ENCODE measurements around the gene SLC5A6.
"Not testable (repeated sequence)": the region's sequence is repeated elsewhere in the genome, so short reads cannot be mapped to it uniquely, and the experiment has no call there.

Gene SLC5A6

GRCh38 chr2:27204566-27204965 is 7.5 kb downstream of the SLC5A6 start:
- no peak for DNase-seq (ENCODE audit: low read depth)

GRCh38 chr2:27203741-27204140 is 8.3 kb downstream of the SLC5A6 start:
- DNase-seq (ENCODE audit: low read depth), result no peak

GRCh38 chr2:27202854-27203253 is 9.2 kb downstream of the SLC5A6 start:
- DNase-seq (ENCODE audit: low read depth), result no peak

- no peak for DNase-seq (ENCODE audit: low read depth)
Observed at GRCh38 chr2:27201675-27202074, 10.4 kb downstream of the SLC5A6 start.

- no peak for DNase-seq (ENCODE audit: low read depth)
Observed at GRCh38 chr2:27199241-27199640, 12.8 kb downstream of the SLC5A6 start.

- no peak for DNase-seq (ENCODE audit: low read depth)
Observed at GRCh38 chr2:27198627-27199026, 13.4 kb downstream of the SLC5A6 start.

GRCh38 chr2:27198068-27198467 is 14.0 kb downstream of the SLC5A6 start:
- DNase-seq (ENCODE audit: low read depth), result not testable (repeated sequence)

- not testable (repeated sequence) for DNase-seq (ENCODE audit: low read depth)
Observed at GRCh38 chr2:27195799-27196198, 16.3 kb downstream of the SLC5A6 start.

- no peak for DNase-seq (ENCODE audit: low read depth)
Observed at GRCh38 chr2:27194538-27195354, 17.3 kb downstream of the SLC5A6 start.

- no peak for DNase-seq (ENCODE audit: low read depth)
Observed at GRCh38 chr2:27191070-27191829, 20.8 kb downstream of the SLC5A6 start.

- DNase-seq (ENCODE audit: low read depth), result no peak
Observed at GRCh38 chr2:27189989-27190388, 22.1 kb downstream of the SLC5A6 start.

- DNase-seq (ENCODE audit: low read depth), result no peak
Observed at GRCh38 chr2:27186613-27187345, 25.3 kb downstream of the SLC5A6 start.

GRCh38 chr2:27185331-27186026 is 26.6 kb downstream of the SLC5A6 start:
- DNase-seq (ENCODE audit: low read depth), result no peak

GRCh38 chr2:27184115-27184514 is 28.0 kb downstream of the SLC5A6 start:
- no peak for DNase-seq (ENCODE audit: low read depth)

- DNase-seq (ENCODE audit: low read depth), result no peak
Observed at GRCh38 chr2:27182346-27182745, 29.7 kb downstream of the SLC5A6 start.

GRCh38 chr2:27179344-27180000 is 32.6 kb downstream of the SLC5A6 start:
- DNase-seq (ENCODE audit: low read depth), result no peak

- DNase-seq (ENCODE audit: low read depth), result no peak
Observed at GRCh38 chr2:27178469-27178868, 33.6 kb downstream of the SLC5A6 start.

GRCh38 chr2:27177441-27178351 is 34.4 kb downstream of the SLC5A6 start:
- DNase-seq (ENCODE audit: low read depth), result no peak

- not testable (repeated sequence) for DNase-seq (ENCODE audit: low read depth)
Observed at GRCh38 chr2:27175781-27176180, 36.3 kb downstream of the SLC5A6 start.

GRCh38 chr2:27175330-27175729 is 36.7 kb downstream of the SLC5A6 start:
- DNase-seq (ENCODE audit: low read depth), result no peak
